Nephron progenitor cell (in vitro differentiated cells): Measurements from ENCODE around the gene MAN1C1.

Experiments
- DNase-seq: peaks from one replicate; pipeline ENCODE4 v3.0.0; 2021
- H3K27ac Mint-ChIP-seq: 2 replicates; pipeline ENCODE4 v1.8.0; 2021; ENCODE audit warnings: mild to moderate bottlenecking, moderate library complexity, mixed read lengths
- H3K27me3 Mint-ChIP-seq: 2 replicates; pipeline ENCODE4 v1.8.0; 2021; ENCODE audit warnings: mild to moderate bottlenecking, low read depth, mixed read lengths; ENCODE audit not compliant: poor library complexity
- H3K36me3 Mint-ChIP-seq: 2 replicates; pipeline ENCODE4 v1.8.0; 2021; ENCODE audit warnings: low read depth, mixed read lengths
- H3K4me1 Mint-ChIP-seq: 2 replicates; pipeline ENCODE4 v1.8.0; 2021; ENCODE audit warnings: mixed read lengths
- H3K4me3 Mint-ChIP-seq: 2 replicates; pipeline ENCODE4 v1.8.0; 2021; ENCODE audit warnings: mild to moderate bottlenecking, moderate library complexity, mixed read lengths
- H3K9me3 Mint-ChIP-seq: 2 replicates; pipeline ENCODE4 v1.8.0; 2021; ENCODE audit warnings: mild to moderate bottlenecking, moderate library complexity, mixed read lengths
- TF ChIP-seq, protein P1 (sequence below): fragments of 200-600 bp; sonication (generic); IDR thresholded peaks from 2 replicates; pipeline ENCODE4 v1.5.0; 2021; ENCODE audit warnings: antibody characterized with exemption

MAN1C1 gene

DNA sequence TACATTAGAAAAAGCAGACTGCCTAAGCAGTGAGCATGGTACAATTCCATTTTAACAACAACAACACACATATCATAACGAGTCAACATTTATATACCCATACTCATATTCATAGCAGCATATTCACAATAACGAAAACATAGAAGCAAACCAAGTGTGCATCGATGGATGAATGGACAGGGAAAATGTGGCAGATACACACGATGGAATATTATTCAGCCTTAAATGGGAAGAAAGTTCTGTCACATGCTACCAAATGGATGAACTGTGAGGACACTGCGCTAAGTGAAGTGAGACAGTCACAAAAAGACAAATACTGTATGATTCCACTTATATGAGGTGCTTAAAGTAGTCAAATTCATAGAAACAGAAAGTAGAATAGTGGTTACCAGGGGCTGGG, 9.5 kb upstream of the MAN1C1 start:
- TF ChIP-seq, protein P1, sequence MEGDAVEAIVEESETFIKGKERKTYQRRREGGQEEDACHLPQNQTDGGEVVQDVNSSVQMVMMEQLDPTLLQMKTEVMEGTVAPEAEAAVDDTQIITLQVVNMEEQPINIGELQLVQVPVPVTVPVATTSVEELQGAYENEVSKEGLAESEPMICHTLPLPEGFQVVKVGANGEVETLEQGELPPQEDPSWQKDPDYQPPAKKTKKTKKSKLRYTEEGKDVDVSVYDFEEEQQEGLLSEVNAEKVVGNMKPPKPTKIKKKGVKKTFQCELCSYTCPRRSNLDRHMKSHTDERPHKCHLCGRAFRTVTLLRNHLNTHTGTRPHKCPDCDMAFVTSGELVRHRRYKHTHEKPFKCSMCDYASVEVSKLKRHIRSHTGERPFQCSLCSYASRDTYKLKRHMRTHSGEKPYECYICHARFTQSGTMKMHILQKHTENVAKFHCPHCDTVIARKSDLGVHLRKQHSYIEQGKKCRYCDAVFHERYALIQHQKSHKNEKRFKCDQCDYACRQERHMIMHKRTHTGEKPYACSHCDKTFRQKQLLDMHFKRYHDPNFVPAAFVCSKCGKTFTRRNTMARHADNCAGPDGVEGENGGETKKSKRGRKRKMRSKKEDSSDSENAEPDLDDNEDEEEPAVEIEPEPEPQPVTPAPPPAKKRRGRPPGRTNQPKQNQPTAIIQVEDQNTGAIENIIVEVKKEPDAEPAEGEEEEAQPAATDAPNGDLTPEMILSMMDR, result no peak
- H3K27me3 Mint-ChIP-seq, result peaks cover 74% of the 10 kb centered on the region
- no peak overlapping the region for H3K27ac Mint-ChIP-seq
- peaks cover 4% of the 10 kb centered on the region for H3K4me1 Mint-ChIP-seq
- no peaks in the 10 kb centered on the region for H3K36me3 Mint-ChIP-seq
- no peak for DNase-seq
- H3K4me3 Mint-ChIP-seq, result no peak overlapping the region
- peaks cover 12% of the 10 kb centered on the region for H3K9me3 Mint-ChIP-seq

DNA sequence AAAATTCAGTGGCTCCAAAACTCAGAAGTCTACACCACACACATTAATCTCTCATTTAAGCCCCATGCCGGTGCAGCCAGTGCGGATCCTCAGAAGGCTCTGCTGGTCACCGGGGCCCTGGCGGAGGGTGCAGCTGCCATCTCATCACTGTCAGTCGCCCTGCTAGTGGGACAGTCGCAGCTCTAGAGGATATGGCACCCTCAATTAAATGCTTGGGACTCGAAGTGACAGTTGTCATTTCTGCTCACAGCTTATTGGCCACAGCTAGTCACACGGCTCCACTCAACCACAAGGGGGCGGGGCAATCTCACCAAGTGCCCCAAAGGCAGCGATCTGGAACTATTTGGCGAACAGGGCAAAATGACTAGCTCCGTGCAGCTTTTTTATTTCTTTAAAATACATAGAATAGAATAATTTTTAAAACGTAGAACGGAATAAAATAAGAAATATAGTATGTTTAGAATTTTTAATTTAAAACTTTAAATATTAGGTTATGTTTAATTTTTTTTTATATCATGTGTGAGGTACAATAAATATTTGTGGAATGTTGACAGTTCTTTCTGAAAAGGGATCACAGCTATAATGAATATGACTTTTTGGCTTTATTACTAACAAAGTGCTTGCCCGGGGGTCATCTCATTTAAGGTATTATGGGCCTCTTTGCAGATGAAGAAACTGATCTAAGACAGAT, 8.0 kb upstream of the MAN1C1 start:
- peaks cover 4% of the 10 kb centered on the region for H3K4me1 Mint-ChIP-seq
- peaks cover 9% of the 10 kb centered on the region for H3K9me3 Mint-ChIP-seq
- no peak overlapping the region for H3K27ac Mint-ChIP-seq
- H3K27me3 Mint-ChIP-seq, result peaks cover 81% of the 10 kb centered on the region
- no peaks in the 10 kb centered on the region for H3K36me3 Mint-ChIP-seq
- DNase-seq, result peak; percentile 87
- H3K4me3 Mint-ChIP-seq, result no peak overlapping the region
- TF ChIP-seq, protein P1, result peak; percentile 53

DNA sequence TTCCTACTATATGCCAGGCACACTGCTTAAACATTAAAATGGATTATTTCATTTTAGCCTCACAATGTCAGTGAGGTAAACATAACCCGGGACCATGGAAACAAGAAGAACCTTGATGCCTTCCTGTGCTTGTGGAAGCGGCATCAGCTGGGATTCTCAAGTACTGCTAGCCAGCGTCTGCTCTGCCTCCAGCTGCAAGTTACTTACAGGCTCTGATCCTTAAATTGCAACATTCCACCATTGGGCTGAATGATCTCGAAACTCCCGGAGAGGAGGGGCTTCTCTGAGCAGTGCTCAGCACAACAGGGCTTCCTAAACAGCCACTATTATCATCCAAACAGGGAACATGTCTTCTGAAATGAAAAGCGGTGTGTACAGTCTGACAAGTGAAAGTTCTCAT, 6.7 kb upstream of the MAN1C1 start:
- no peaks in the 10 kb centered on the region for H3K36me3 Mint-ChIP-seq
- H3K4me3 Mint-ChIP-seq, result no peak overlapping the region
- no peak overlapping the region for H3K27ac Mint-ChIP-seq
- TF ChIP-seq, protein P1, result no peak
- DNase-seq, result no peak
- peaks cover 88% of the 10 kb centered on the region for H3K27me3 Mint-ChIP-seq
- peaks cover 5% of the 10 kb centered on the region for H3K4me1 Mint-ChIP-seq
- H3K9me3 Mint-ChIP-seq, result peaks cover 4% of the 10 kb centered on the region

DNA sequence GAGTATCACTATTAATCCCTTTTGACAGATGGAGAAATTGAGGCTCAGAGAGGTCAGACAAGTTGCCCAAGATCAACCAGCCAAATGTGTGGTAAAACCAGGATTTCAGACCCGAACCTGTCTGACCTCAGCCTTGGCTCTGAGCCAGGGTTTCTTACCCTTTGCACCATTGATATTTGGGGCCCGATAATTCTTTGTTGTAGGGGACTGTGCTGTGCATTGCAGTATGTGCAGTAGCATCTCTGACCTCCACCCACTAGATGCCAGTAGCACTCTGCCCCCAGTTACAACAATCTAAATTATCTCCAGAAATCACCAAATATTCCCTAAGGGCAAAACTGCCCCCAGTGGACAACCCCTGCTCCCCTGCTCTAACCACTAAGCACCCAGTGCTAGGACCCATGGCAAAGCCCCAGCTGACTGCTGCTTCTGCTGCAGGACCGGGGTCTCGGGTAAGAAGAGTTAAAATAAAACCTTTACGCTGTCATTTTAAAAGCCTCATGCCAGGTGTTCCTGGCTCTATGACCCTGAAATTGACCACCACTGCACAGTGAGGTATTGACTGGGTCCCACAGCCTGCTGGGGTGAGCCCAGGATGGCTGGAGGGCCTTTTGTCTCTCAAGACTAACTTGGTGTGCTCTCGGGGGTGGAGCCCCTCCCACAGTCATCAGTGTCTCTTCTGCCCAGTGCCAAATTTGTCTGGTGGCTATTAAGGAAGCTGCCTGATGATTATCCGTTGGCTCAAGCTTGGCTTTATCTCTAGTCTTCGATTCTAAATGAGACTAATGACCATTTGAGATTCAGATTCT, 5.6 kb upstream of the MAN1C1 start:
- Mint-ChIP-seq H3K27me3 (peaks cover 86% of the 10 kb centered on the region), H3K9me3 (no peaks in the 10 kb centered on the region), H3K4me3 (no peak overlapping the region), H3K4me1 (peaks cover 15% of the 10 kb centered on the region), H3K36me3 (no peaks in the 10 kb centered on the region), H3K27ac (no peak overlapping the region)
- no peak for DNase-seq
- TF ChIP-seq, protein P1, result no peak

DNA sequence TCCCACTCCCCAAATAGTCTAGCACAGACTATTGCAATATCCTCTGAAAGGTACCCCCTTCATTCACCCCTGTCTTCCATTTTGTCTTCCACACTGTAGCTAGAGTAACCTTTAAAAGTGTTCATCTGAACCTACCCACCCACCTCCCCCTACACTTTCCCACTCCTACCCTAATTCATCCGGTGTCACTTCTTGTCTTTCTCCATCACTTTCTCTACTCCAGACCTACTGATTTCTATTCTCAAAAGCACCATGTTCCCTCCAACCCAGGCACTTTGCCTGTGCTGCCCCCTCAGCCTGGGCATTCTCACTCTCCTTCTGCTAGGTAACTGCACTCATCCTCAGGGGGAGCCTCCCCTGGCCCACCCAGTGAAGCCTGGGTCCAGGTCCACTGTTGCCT, 4.7 kb upstream of the MAN1C1 start:
- Mint-ChIP-seq H3K4me1 (peaks cover 15% of the 10 kb centered on the region), H3K27ac (no peak overlapping the region), H3K9me3 (no peaks in the 10 kb centered on the region), H3K4me3 (no peak overlapping the region), H3K36me3 (no peaks in the 10 kb centered on the region), H3K27me3 (peaks cover 77% of the 10 kb centered on the region)
- TF ChIP-seq, protein P1, result no peak
- DNase-seq, result no peak
